CD4-positive, alpha-beta T cell treated with Interleukin-6 for 4 hours (primary cell): ENCODE data around the gene HTR1B.

Experiments
- DNase-seq: peaks from one replicate; pipeline ENCODE4 v3.0.0-alpha.2; 2020; ENCODE audit warnings: mixed read lengths

Gene HTR1B

DNA sequence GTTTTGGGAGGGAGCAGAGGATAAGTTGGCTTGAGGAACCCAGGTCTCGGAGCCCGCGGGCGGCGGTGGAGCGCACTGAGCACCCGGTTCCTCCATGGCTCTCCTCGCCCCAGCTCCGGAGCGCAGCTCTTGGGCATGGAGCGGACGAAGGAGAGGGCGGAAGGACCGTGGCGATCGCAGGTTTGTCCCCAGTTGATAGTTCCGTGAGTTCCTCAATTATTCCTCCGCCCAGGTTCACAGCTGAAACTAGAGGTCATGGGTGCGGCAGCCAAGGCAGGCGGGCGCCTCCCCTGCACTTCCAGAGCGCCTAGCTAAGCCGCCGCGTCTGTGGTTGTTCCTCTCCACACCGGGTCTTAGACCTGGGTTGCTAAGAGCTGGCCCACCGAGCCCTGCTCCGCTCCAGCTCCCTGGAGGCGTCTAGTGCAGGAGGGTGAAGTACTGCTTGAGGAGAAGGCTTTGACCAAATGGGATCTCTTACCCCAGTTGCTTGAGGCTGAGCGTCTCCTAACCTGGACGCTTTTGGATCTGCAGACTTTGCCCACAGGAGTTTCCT lies at the start of gene HTR1B:
TSS of gene HTR1B (minus strand) at position 184 of the 553 bp plus-strand sequence. CDS start at position 96, 88 bp downstream.
- DNase-seq = no peak

- no peak for DNase-seq
Observed at GRCh38 chr6:77512554-77512953, 49.3 kb upstream of the HTR1B start.

DNA sequence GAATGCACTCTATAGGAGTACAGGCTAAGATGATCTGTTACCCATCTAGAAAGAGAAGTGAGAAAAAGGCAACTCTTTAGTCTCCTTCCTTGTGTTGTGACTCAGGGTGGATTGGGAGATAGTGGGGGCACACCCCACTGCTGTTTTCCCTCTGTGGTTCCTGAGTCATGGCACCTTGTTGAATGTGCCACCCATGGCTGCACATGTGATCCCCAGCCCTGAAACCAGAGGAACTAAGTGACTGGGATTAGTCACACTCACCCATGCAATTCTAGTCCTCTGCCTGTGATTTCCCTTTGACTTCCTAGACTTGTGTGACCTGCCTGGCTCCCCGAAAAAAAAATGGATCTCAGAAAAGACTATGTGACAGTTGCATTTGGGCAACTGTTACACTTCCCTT lies 48.6 kb upstream of the HTR1B start:
- no peak for DNase-seq

- DNase-seq = no peak
Observed at GRCh38 chr6:77502981-77503380, 39.7 kb upstream of the HTR1B start.

- DNase-seq = no peak
Observed at GRCh38 chr6:77492530-77492929, 29.2 kb upstream of the HTR1B start.

DNA sequence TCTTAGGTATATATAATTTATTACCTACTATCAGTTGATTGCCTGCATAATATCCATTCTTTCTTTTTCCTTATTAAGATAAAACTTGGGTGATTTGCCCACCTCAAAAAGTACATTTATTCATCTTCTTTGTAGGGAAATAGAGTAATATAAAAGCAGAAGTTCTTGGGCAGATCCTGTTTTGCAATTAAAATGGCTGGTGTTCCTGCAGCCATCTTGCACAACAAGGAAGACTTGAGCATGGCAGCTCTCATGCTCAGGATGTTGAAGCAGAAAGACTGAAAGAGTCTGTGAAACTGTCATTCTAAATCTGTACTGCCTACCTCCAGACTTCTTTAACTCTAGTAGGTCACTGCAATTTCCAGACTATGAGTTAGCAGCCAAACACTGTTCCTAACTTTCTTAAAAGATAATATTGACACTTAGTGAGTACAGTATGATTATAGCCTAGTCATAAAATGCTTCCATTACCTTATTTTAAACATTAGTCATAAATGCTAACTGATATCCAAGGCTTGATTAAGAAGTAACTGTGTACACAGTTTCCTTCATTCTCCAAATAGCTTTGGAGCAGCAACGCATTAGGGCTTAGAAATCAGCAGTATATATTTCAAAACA lies 24.6 kb upstream of the HTR1B start:
- DNase-seq = no peak

DNA sequence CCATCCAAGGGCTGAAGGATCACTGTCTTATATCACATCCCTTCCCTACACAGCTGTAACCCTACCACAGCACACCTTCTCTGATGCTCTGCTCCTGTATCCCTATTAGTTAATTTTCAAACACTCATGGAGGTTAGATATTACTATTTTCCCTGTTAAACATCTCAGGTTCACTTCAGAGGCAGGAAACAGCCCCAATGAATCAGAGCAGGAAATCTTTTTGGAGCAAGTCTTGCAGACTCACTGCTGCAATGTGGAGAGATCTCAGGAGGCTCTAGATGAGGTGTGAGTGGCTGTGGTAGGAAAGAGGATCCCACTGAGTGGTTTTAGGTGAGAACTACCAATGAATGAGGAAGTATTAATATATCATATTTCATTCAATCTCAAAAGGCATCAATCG lies 19.7 kb upstream of the HTR1B start:
- no peak for DNase-seq

DNA sequence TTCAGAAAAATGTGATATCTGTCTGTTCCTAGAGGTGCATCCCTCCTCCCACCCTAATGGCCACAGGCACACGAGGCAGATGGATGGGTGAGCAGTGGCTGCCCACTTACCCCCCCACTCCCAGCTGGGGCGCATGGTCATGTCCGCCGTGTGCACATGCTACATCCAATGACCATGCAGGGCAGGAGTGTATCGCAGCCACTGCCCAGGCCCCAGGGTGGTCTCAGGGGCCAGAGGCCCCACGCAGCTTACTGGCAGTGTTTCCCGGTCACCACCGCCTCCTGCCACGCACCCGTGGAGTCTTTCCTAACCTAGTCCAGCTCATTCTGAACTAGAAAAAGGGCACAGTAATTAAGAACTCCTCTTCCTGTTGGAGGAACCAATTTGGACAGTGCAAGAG lies 11.7 kb upstream of the HTR1B start:
- no peak for DNase-seq

- no peak for DNase-seq
Observed at GRCh38 chr6:77474286-77474956, 11.1 kb upstream of the HTR1B start.

DNA sequence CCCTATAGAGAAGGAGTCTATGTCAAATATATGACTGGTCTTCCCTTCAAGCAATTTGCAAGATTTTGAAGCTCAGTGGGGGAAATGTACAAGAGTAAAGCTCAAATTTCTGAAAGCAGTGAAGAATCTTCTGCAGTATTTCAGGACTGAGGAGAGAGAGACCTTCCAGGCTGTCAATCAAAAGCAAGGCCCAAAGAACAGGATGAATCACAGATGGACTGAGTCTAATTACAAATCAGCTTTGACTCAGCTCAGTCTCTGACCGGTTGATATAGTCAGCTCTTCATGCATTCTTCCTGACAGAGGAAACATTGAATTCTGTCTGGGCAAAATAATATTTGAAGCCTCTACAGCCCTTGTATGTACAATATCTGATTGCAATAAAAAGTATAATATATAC lies 7.7 kb upstream of the HTR1B start:
- no peak for DNase-seq

DNA sequence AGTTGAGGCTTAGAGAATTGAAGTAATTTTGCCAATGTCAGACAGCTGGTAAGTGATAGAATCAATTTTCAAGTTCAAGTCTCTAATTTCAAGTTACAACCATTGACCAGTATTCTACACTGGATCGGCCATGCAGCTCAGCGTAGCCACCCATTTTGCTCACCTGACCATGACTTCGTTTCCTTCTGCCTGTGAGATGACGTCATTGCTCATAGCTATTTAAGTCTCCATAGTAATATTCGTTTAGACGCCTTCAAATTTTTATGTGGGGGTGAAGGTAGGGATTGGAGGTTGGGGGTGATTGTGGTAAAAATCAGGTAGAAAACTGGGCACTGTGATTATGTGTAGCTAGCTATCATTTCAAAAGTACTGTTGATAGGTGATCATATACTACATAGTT lies 5.6 kb upstream of the HTR1B start:
- DNase-seq = no peak

DNA sequence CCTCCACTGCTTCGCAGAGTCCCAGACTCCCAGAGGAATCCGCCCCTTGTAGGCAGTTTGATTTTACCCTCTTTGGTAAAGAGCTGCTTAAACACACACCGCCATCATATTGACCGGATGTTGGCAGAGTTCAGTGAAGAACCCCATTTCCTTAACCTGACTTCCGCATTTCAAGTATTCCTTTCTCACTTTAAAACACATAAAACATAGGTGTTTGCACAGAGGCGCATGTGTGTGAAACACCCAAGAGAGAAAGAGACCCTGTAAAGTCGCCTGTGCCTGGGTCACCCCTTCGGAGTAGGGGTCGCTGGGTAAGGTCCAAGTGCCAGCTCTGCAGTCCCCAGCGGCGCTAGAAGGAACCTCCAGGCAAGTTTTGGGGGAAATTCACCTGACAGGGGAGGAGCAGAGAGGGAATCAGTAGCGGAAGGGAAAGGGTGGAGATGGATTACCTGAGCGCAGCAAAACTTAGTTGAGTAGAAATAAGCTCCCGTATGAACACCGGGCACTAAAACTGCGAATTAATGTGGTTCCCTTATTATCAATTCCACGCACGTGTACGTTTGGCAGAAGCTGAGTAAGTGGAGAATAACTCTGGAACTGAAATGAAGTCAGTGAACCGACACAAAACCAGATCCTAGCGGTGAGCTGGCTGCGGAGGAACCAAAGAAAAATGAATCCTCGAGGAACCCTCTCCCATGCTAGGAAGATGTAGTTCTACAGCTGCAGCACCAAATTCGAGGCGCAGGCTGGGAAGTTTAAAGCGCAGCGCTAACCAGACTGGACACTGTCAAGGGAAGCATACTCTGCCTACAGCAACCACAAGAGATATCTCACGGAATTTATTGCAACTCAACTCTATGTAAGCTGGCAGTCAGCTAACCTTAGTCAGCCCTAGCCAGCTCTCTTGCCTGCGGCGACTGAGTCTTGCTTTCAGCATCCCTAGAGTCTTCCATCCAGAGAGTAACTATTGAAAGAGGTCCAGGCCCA lies 3.5 kb upstream of the HTR1B start:
- DNase-seq = no peak

DNA sequence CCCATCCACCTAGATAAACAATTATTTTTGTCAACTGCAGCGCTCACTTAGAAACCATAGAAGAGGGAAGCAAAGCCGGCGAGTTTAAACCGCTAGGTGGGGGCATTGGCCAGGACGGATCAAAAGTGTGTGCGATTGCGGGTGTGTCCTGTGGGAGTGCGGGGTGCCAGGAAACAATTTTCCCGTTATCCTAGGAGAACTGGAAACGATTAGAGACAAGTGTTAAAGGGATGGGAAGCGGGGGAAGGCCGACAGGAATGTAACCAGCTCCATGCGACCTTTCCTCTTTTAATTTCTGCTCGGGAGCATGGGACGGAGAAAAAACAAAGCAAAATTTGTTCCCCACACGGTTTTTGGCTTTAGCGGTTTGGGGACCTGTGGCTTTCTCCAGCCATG lies 2.8 kb upstream of the HTR1B start:
- no peak for DNase-seq

DNA sequence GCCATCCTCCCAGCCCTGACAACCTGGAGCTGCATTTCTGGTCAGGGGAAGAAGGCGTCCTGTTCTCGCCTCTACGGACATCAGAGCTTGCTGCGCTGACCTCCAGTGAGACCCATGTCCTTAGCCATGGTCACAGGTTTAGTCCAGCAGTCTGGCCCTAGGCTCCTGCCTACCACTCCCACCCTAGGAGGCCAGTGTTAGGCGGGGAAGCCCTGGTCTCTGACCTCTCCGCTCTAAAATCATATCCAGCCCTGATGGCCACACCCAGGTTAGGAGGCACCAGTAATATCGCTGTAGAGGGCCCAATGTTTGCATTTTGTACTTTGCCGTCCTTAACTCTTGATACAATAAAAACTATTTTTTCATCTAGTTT lies 1.2 kb upstream of the HTR1B start:
- no peak for DNase-seq

DNA sequence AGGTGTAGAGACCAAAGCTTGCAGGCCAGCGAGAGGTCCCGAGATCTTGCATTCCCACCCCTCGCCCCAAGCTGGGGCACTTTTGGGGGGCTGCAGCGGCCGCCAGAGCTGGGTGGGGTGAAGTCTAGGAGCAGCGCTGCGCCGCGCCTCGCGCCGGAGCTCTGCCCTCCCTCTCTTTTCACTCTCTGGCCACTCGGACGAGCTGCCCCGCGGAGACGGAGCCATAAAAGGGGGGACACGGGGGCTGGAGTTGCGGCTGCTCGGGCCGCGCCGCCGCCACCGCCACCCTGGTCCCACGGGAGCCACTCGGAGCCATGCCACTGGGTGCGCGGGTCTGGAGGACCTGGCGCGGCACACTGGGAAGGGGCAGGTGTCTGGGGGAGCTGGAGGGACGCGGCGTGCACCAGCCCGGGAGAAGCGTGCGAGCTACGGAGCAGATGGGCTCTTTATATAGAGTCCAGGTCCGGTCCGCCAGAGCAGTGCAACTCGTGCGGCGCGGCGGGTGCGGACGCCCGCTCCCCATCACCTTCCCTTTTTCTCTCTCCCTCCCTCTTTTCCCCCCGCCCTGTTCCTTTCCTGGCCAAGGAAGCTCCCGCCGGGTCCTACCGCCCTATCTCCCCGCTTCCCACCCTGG lies 687 bp upstream of the HTR1B start:
- no peak for DNase-seq

GRCh38 chr6:77462359-77463307 lies 658 bp downstream of the HTR1B start:
- no peak for DNase-seq

- DNase-seq = no peak
Observed at GRCh38 chr6:77461796-77462195, 1.5 kb downstream of the HTR1B start.

- no peak for DNase-seq
Observed at GRCh38 chr6:77458421-77458820, 4.9 kb downstream of the HTR1B start.

GRCh38 chr6:77457720-77458349 lies 5.5 kb downstream of the HTR1B start:
- DNase-seq = peak; percentile 19

- no peak for DNase-seq
Observed at GRCh38 chr6:77456531-77457248, 6.6 kb downstream of the HTR1B start.

- DNase-seq = no peak
Observed at GRCh38 chr6:77455271-77455670, 8.0 kb downstream of the HTR1B start.
